GM18951 (cell line): ENCODE measurements around the gene FAM241A.

Experiments used
- POLR2A ChIP-seq: IDR thresholded peaks from 4 replicates; pipeline ENCODE4 v1.6.1; 2011; ENCODE audit warnings: mild to moderate bottlenecking; ENCODE audit not compliant: insufficient read length, insufficient read depth; ENCODE audit errors: extremely low read depth
- in situ Hi-C: fragments of 300-500 bp; cut with MboI; formaldehyde crosslinking; loops from one replicate; pipeline ENCODE4 v1.12.0; 2022; ENCODE audit warnings: low sequenced_read_pairs, mixed read lengths, inconsistent platforms; ENCODE audit not compliant: unreplicated experiment

Gene FAM241A

DNA sequence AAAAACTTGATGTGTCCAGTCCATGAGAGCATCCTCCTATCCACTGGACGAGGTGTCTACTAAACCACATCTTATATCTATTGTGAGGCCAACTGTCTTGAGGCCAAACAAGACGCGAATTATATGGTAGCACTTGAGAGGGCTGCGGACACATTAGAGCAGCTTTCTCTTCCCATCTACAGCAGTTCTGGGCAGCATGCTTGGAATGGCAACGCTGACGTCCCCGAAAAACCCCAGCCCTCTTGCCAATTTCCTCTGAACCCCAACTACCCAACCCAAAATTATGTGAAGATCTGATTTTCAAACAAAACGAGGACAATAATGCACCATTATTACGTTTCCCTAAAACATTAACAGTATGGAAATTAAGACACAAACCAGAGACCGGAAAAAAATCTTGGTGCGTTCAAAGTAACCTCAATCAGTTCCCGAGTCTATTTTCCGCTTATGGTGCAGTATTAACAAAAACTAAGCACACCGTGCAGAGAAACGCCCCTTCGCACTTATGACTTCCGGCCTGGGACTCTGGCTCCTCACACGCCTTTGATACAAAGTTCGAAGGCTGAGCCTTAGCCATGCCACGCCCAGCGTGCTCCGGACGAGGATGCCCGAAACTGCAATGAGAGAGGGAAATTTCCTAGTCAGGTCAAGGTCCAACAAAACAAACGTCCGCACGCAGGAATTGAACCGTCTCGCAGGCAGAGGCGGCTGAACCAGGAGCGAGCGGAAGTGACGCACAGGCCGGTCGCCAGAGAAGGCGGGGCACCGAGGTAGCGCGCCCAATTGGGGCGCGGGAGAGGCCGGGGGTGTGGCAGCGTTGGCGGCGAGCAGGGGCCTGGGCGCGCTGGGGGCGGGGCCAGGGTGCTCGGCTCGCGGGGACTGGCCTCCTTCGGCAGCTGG is 85.9 kb downstream of the FAM241A start:
- TF ChIP-seq POLR2A: no peak
- in situ Hi-C loops: loop anchor here (5.0 kb wide), 1 partner anchor 129 kb away; no protein-coding TSS in a partner anchor

- TF ChIP-seq POLR2A: peak; percentile 80
- in situ Hi-C loops: loop anchor here (5.0 kb wide), 1 partner anchor 130 kb away; no protein-coding TSS in a partner anchor
Measured at GRCh38 chr4:112231779-112232713, 86.8 kb downstream of the FAM241A start, which contains the start of gene AP1AR. Gene AP1AR (plus strand): TSS chr4:112231787. CDS start chr4:112232092, 305 bp downstream.

GRCh38 chr4:112234952-112235609 is 89.8 kb downstream of the FAM241A start:
- no peak for TF ChIP-seq POLR2A
- in situ Hi-C loops: loop anchor here (5.0 kb wide), 1 partner anchor 133 kb away; no protein-coding TSS in a partner anchor

DNA sequence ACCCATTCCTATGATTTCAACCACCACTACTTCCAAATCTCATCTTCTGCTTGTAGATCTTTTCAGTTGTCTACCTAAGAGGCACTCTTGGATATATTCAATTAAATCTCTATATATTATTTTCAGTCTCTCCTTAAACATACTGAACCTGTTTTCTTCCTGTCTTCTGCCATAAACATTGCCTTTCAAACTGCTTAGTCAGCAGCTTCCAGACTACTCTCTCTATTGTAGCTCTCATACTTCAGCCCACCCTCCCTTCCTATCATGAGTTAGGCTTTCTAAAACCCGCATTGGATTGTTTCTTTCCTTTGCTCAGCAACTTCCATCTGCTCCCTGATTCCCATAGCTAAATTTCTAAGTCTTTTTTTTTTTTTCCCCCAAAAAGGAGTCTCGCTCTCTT is 90.8 kb downstream of the FAM241A start:
- no peak for TF ChIP-seq POLR2A
- in situ Hi-C loops: no loop called here

- TF ChIP-seq POLR2A: no peak
Measured at GRCh38 chr4:112238833-112239232, 93.6 kb downstream of the FAM241A start.

More at GRCh38 chr4:112238833-112239232, 93.6 kb downstream of the FAM241A start:
- in situ Hi-C loops: no loop called here
